ENCODE measurements around the gene BANP.

DNA sequence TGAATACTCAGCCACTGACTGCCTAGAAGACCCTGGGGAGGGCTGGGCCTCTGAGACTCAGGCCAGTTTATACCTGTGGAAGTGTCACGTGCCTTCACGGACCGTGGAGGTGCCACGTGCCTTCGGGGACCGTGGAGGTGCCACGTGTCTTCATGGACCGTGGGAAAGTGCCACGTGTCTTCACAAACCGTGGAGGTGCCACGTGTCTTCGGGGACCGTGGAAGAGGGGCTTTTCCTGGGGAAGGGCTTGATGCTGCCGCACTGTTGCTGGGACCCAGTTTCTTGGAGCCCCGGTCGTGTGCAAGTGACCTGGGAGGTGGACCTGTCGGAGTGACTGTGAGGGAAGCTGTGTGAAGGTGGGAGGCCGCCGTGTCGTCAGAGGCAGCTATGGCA, 166.2 kb downstream of the BANP start:
- TF ChIP-seq POLR2A (IDR thresholded peaks at IDR 0.05; ENCODE audit: borderline replicate concordance, extremely low read depth, insufficient read depth, insufficient read length) (no peak), ZFX (IDR thresholded peaks at IDR 0.05) (no peak), SIN3A (IDR thresholded peaks at IDR 0.05; ENCODE audit: low read depth) (no peak), EZH2phosphoT487 (IDR thresholded peaks at IDR 0.05; ENCODE audit: borderline replicate concordance) (no peak), POLR2AphosphoS5 (IDR thresholded peaks at IDR 0.05; ENCODE audit: low read depth, low read length) (no peak), EZH2 (IDR thresholded peaks at IDR 0.05) (no peak)
- TF ChIP-seq, protein P1, sequence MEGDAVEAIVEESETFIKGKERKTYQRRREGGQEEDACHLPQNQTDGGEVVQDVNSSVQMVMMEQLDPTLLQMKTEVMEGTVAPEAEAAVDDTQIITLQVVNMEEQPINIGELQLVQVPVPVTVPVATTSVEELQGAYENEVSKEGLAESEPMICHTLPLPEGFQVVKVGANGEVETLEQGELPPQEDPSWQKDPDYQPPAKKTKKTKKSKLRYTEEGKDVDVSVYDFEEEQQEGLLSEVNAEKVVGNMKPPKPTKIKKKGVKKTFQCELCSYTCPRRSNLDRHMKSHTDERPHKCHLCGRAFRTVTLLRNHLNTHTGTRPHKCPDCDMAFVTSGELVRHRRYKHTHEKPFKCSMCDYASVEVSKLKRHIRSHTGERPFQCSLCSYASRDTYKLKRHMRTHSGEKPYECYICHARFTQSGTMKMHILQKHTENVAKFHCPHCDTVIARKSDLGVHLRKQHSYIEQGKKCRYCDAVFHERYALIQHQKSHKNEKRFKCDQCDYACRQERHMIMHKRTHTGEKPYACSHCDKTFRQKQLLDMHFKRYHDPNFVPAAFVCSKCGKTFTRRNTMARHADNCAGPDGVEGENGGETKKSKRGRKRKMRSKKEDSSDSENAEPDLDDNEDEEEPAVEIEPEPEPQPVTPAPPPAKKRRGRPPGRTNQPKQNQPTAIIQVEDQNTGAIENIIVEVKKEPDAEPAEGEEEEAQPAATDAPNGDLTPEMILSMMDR (IDR thresholded peaks at IDR 0.05 in 2 of 3, conservative IDR thresholded peaks at IDR 0.05 in 1 of 3; ENCODE audit: borderline replicate concordance in 1 of 3, insufficient read depth in 1 of 3, low read depth in 2 of 3, low read length in 2 of 3), result no peak
- TF ChIP-seq, protein P2, sequence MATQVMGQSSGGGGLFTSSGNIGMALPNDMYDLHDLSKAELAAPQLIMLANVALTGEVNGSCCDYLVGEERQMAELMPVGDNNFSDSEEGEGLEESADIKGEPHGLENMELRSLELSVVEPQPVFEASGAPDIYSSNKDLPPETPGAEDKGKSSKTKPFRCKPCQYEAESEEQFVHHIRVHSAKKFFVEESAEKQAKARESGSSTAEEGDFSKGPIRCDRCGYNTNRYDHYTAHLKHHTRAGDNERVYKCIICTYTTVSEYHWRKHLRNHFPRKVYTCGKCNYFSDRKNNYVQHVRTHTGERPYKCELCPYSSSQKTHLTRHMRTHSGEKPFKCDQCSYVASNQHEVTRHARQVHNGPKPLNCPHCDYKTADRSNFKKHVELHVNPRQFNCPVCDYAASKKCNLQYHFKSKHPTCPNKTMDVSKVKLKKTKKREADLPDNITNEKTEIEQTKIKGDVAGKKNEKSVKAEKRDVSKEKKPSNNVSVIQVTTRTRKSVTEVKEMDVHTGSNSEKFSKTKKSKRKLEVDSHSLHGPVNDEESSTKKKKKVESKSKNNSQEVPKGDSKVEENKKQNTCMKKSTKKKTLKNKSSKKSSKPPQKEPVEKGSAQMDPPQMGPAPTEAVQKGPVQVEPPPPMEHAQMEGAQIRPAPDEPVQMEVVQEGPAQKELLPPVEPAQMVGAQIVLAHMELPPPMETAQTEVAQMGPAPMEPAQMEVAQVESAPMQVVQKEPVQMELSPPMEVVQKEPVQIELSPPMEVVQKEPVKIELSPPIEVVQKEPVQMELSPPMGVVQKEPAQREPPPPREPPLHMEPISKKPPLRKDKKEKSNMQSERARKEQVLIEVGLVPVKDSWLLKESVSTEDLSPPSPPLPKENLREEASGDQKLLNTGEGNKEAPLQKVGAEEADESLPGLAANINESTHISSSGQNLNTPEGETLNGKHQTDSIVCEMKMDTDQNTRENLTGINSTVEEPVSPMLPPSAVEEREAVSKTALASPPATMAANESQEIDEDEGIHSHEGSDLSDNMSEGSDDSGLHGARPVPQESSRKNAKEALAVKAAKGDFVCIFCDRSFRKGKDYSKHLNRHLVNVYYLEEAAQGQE (IDR thresholded peaks at IDR 0.05; ENCODE audit: low read depth), result no peak

Measured in HCT116 (cell line).